Activated T-cell treated with anti-CD3 and anti-CD28 coated beads, Interleukin-2, amount 50 U/mL, for 48 hours (primary cell): ENCODE measurements around the gene CCT3.
"Not testable (repeated sequence)": the region's sequence is repeated elsewhere in the genome, so short reads cannot be mapped to it uniquely, and the experiment has no call there.

Source experiments
- DNase-seq, 2 experiments: peaks; one replicate each; pipeline ENCODE4 v3.0.0-alpha.2; 2020

Gene CCT3

DNA sequence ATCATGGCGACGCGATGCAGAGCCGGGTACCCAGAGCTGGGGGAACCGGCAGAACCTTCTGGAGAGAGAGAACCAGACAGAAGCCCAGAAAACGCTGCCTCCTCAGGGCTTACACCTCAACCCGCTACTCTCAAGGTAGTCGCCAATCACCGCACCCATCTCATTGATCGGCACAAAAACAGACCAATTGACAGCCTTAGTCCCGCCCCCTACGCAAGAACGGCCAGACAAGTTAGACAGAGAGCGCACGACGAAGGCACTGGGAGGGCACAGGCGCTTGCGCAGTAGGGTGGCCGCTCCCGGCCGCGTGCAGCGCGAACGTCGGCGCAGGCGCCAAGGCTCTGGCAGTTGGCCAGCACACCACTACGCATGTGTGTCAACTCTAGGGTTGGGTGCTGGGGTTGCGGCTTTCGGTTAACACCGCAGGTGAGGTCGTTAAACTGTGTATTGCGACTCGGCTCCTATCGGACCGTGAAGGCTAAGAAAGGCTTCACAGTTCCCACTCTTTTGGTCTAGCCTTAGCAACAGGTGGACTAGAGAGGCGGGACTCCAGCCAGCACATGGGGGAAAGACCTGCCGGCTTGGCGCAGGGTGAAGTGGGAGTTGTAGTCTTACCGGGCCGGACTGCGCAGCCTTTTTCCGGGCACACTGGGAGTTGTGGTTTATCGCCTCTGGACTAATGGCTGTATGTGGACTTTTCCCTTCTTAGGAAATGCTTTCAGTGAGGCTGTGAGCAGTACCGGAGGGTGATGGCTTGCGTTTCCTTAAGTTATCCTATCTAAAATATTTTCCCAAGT is at the start of gene CCT3, which contains the start of gene TSACC:
TSS of gene CCT3 (minus strand) at position 113 of the 797 bp plus-strand sequence. CDS start at position 5, 108 bp downstream.
TSS of gene TSACC (plus strand) at position 347 of the 797 bp plus-strand sequence. CDS start 1,232 bp downstream, outside the sequence.
- DNase-seq, result peak; percentile 99 to 100

GRCh38 chr1:156387870-156388173 is 49.7 kb upstream of the CCT3 start:
- DNase-seq, result no peak

DNA sequence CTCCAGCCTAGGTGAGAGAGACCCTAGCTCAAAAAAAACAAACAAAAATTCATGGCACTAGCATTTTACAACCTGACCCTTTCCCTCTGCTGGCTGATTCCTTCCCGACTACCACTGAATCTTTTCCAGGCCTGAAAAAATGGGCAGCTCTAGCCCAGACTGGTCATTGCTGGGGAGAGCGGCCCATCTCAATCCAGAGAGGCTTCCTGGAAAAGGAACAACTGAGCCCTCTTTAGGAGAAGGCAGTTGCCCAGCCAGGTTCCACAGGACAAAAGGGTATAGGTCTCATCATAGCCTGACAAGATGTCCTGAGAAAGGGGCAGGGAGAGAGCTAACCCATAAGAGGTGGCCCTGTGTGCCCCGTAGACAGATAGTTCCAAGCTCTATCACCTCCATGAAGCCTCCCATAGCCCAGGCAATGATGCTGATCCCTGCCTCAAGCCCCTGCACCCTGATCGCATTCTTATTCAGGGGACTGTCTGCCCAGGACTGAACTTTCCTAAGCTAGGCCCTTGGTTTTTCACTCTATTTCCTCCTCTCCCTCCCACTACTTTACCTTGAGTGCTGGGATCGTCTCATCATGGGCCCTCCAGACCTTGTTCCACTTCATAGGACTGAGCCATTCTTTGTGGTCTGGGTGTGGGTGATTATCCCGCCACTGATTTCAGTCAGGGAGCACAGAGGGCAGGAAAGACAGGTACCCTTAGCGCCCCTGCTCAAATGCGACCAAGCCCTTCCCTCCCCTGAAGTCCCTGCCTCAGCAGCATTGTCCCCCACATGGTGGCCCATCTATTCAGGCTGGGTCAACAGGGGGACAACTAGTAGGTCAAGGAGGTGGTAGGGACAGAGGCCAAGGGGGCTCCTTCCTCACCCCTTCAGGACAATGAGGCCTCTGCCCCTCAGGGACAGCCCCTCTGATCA is 49.1 kb upstream of the CCT3 start:
- DNase-seq, result no peak

GRCh38 chr1:156386134-156386901 is 48.2 kb upstream of the CCT3 start:
- DNase-seq, result no peak

GRCh38 chr1:156385534-156386031 is 47.5 kb upstream of the CCT3 start:
- peak; percentile 80 to 82 for DNase-seq

- DNase-seq, result no peak
Observed at GRCh38 chr1:156384658-156385057, 46.6 kb upstream of the CCT3 start.

DNA sequence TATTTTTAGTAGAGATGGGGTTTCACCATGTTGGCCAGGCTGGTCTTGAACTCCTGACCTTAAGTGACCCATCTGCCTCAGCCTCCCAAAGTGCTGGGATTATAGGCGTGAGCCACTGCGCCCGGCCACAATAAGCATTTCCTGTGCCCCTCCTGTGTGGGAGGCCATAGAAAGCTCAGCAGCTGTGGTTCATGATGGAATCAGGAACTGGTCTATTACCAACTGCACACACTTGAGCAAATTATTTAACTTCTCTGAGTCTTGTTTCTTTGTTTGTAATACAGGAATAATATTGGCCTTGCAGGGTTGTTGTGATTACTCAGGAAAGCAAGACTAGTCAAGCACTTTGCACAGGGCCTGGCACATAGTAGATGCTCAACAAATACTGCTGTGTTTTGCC is 45.9 kb upstream of the CCT3 start:
- no peak for DNase-seq

DNA sequence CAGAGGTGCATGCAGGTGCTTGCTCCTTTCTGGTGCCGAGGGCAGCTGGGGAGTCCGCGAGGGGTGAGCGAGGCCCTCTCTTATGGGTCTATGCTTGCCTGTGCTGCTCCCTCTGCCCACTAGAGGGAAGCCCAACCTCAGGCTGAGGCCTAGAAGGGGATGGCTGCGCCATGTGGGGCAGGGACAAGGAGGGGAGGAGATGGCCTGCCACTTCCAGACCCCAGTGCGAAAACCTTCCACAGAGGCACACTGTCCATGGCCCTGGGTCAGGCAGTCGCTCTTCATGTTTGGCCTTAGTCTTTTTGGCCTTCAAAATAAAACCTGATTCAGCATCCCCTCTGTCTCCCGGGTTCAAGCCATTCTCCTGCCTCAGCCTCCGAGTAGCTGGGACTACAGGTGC is 44.9 kb upstream of the CCT3 start:
- DNase-seq, result peak; percentile 77 to 78

- DNase-seq, result no peak
Observed at GRCh38 chr1:156382561-156382960, 44.5 kb upstream of the CCT3 start.

GRCh38 chr1:156379420-156380165 is 41.5 kb upstream of the CCT3 start:
- DNase-seq, result no peak

- no peak for DNase-seq
Observed at GRCh38 chr1:156378557-156378956, 40.5 kb upstream of the CCT3 start.

DNA sequence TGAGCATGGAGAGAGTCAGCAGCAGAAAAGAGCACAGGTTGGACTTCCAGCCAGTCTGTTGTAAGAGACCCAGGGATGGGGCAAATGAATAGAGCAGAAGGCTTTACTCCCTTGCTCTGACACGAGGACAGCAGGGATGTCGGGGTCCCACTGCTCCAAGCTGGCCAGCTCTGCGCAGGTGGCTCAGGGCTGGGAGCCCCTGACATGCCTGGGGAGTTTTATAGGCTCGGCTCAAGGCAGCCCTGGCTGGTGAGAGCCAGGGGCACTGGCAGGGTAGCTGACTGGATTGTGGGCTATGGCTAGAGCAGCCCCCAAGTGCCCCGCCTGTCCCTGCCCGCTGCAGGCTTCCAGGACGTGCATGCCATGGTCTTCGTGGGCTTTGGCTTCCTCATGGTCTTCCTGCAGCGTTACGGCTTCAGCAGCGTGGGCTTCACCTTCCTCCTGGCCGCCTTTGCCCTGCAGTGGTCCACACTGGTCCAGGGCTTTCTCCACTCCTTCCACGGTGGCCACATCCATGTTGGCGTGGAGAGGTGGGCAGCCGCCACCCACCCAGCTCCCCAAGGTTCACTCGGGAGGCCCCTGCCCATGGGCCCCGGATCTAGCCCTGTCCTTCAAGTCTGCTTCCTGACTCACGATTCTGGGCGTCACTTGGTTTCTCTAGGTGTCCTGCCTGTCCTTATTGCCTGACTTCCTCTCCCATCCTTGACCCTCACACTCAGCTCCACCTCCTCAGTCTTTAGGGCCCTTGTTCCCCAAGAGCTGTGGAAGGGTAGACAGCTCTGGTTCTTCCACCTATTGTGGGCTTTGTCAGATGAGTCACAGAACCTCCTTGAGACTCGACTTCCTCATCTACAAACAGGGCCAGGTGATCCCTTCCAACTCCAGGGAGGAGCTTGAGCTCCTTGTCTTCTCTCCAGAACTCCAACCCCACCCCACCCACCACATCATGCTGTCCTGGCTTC is 39.1 kb upstream of the CCT3 start:
- no peak for DNase-seq

- DNase-seq, result no peak
Observed at GRCh38 chr1:156376146-156376545, 38.1 kb upstream of the CCT3 start.

DNA sequence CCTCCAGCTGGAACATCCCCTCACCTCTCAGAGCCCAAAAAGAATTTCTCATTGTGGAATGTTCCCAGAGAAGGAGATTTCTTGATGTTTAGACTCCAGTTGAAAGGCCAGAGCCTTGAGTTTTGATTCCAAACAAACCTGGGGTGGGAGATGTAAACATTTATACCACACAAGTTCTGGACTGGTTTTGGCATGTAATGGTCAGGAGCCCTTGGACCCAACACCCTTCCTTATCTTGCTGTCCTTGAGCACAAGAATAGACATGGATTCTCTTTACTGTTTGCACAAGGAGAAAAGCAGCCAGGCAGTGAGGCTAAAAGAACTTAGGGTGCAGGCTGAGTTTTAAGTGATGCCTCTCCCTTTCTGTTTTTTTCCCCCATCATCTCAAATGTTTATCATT is 35.5 kb upstream of the CCT3 start:
- no peak for DNase-seq

- DNase-seq, result no peak
Observed at GRCh38 chr1:156372876-156373275, 34.8 kb upstream of the CCT3 start.

DNA sequence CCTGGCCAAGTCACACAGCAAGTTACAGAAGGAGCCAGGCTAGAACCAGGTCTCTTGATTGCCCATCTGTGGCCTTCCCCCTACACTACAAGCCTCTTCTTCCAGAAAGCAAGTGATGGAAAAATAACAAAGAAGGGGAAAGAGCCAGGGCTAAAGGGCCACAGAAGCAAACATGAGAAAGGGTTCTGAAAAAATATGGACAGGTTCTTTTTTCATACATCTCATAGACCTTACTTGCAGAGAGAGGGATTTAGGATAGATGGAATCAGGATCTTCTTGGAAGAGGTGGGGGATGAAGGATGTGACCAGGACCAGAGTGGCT is 34.1 kb upstream of the CCT3 start:
- no peak for DNase-seq

GRCh38 chr1:156371553-156372264 is 33.6 kb upstream of the CCT3 start:
- DNase-seq, result no peak

GRCh38 chr1:156369685-156370286 is 31.7 kb upstream of the CCT3 start:
- DNase-seq, result not testable (repeated sequence)

- no peak for DNase-seq
Observed at GRCh38 chr1:156368889-156369684, 31.0 kb upstream of the CCT3 start, which contains the start of gene RHBG. Gene RHBG (plus strand): TSS chr1:156369211. CDS start chr1:156369250, 39 bp downstream.
